ENCODE data around the gene TP53TG3.
"Not testable (repeated sequence)": the region's sequence is repeated elsewhere in the genome, so short reads cannot be mapped to it uniquely, and the experiment has no call there.

TP53TG3 gene, protein sequence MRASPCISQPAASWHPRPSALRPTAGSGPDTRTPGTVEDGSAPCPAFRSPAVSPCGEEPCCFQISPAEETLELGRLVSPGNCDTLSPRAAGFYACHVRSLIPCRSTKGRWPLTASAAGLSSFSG

GRCh38 chr16:32676065-32676464, at the start of gene TP53TG3:
Gene TP53TG3, minus strand, starts transcription at chr16:32676165. Its CDS starts 68 bp downstream, at chr16:32676097.
- H3K9me3 Mint-ChIP-seq, DNase-seq, H3K4me3 Mint-ChIP-seq, ATAC-seq, H3K4me1 Mint-ChIP-seq, H3K27me3 Mint-ChIP-seq, H3K27ac Mint-ChIP-seq: not testable (repeated sequence)

DNA sequence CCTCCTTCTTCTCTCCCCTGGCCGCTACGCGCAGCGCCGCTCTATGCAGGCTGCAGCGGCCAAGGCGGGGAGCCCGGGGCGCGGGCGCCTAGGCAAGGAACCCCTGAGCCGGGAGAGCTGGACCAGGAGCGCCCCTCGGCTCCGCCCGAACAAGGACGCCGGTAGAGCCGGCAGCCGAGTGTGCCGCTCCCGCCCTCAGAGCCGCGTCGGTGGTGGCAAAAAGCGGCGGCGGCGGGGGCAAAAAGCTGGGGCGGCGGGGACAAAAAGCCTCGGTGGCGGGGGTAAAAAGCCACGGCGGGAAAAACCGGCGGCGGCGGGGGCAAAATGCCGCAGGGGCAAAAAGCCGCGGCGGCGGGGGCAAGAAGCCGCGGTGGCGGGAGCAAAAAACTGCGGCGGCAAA, 25.1 kb downstream of the TP53TG3 start:
- H3K27me3 Mint-ChIP-seq, H3K27ac Mint-ChIP-seq, DNase-seq, ATAC-seq, H3K4me1 Mint-ChIP-seq, H3K4me3 Mint-ChIP-seq: not testable (repeated sequence)
- H3K9me3 Mint-ChIP-seq, result peaks cover 12 to 16% of the 10 kb centered on the region in 2 donors

- H3K27me3 Mint-ChIP-seq, H3K4me3 Mint-ChIP-seq, DNase-seq, ATAC-seq, H3K4me1 Mint-ChIP-seq: not testable (repeated sequence)
- Mint-ChIP-seq H3K27ac (peak overlapping the region; percentile 23 to 93), H3K9me3 (peaks cover 26 to 31% of the 10 kb centered on the region in 2 donors)
These were observed 28.4 kb downstream of the TP53TG3 start for GRCh38 chr16:32647562-32647961.

- H3K27me3 Mint-ChIP-seq, H3K4me1 Mint-ChIP-seq, H3K4me3 Mint-ChIP-seq, DNase-seq, ATAC-seq: not testable (repeated sequence)
- Mint-ChIP-seq H3K27ac (peak overlapping the region in 1 of 2 donors; percentile 86), H3K9me3 (peaks cover 26 to 31% of the 10 kb centered on the region in 2 donors)
These were observed 29.2 kb downstream of the TP53TG3 start for GRCh38 chr16:32646780-32647179.

- ATAC-seq, DNase-seq, H3K27me3 Mint-ChIP-seq, H3K4me1 Mint-ChIP-seq, H3K4me3 Mint-ChIP-seq: not testable (repeated sequence)
- Mint-ChIP-seq H3K9me3 (peaks cover 26 to 31% of the 10 kb centered on the region in 2 donors), H3K27ac (peak overlapping the region; percentile 67 to 87)
These were observed 29.8 kb downstream of the TP53TG3 start for GRCh38 chr16:32646177-32646576.

GRCh38 chr16:32645278-32645908, 30.6 kb downstream of the TP53TG3 start:
- peak overlapping the region; percentile 48 to 96 for H3K27ac Mint-ChIP-seq
- not testable (repeated sequence) for DNase-seq, ATAC-seq, H3K27me3 Mint-ChIP-seq, H3K4me3 Mint-ChIP-seq, H3K4me1 Mint-ChIP-seq
- peaks cover 26 to 31% of the 10 kb centered on the region in 2 donors for H3K9me3 Mint-ChIP-seq

DNA sequence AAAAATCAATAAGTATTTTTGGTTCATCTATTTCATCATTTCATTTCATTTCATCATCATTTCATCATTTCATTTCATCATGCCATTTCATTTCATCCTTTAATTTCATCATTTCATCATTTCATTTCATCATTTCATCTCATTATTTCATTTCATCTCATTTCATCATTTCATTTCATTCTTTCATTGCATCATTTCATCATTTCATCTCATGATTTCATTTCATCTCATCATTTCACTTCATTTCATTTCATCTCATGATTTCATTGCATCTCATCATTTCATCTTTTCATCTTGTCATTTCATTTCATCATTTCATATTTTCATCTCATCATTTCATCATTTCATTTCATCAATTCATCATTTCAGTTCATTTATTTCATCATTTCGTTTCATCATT, 31.2 kb downstream of the TP53TG3 start:
- DNase-seq, H3K4me1 Mint-ChIP-seq, H3K27me3 Mint-ChIP-seq, H3K4me3 Mint-ChIP-seq, ATAC-seq: not testable (repeated sequence)
- Mint-ChIP-seq H3K9me3 (peaks cover 26 to 31% of the 10 kb centered on the region in 2 donors), H3K27ac (peak overlapping the region; percentile 36 to 96)

- H3K4me3 Mint-ChIP-seq, DNase-seq, H3K27me3 Mint-ChIP-seq, H3K4me1 Mint-ChIP-seq, H3K27ac Mint-ChIP-seq, H3K9me3 Mint-ChIP-seq: not testable (repeated sequence)
- ATAC-seq, result peak; percentile 71
These were observed 38.4 kb downstream of the TP53TG3 start for GRCh38 chr16:32637614-32638013.

DNA sequence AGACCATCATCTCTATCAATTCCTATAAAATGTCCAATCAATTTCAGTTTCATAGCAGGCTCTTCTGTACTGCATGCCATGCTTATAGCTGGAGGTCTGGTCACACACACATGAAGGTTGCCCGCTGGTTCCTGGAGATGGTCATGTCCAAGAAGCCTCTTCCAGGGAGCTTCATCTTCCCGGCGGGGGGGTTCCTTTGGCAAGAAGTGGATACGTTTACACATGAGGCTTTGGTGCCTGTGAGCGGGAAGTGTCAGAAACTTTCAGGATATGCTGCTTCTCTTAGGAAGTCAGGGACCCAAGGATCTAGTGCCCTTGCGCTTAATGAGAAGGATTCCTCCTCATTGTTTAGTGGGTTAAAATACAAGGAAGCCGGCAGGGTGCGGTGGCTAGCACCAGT, 43.9 kb downstream of the TP53TG3 start:
- not testable (repeated sequence) for H3K27ac Mint-ChIP-seq, H3K27me3 Mint-ChIP-seq, DNase-seq, H3K9me3 Mint-ChIP-seq, ATAC-seq, H3K4me1 Mint-ChIP-seq, H3K4me3 Mint-ChIP-seq

Data from stimulated activated naive CD8-positive, alpha-beta T cell treated with anti-CD3 and anti-CD28 coated beads, Interleukin-15, amount 100 ng/mL, for 72 hours (primary cell).